Fibroblast of the aortic adventitia (primary cell): ENCODE data around the gene CDH22. TPM values are rescaled to one million over a fixed set of nuclear protein-coding genes. Genes with fewer than 3 reads are reported as not detected.

Experiments used
- DNase-seq: peaks from one replicate; pipeline ENCODE4 v3.0.0-alpha.2; 2010; ENCODE audit warnings: low read depth
- H3K4me3 ChIP-seq: 2 replicates; pipeline ENCODE4 v1.5.1; 2011; ENCODE audit warnings: low read depth, mild to moderate bottlenecking, control low read depth, low read length, moderate library complexity
- total RNA-seq: library from RNA; depleted of rRNA; stranded (reverse); fragments of >200 nt; gene quantifications from 2 replicates; pipeline ENCODE4 v1.2.3, GENCODE V29; 2012; ENCODE audit warnings: low replicate concordance
- TF ChIP-seq, protein P1 (sequence below): IDR thresholded peaks from 2 replicates; pipeline ENCODE4 v1.5.1; 2011; ENCODE audit warnings: mild to moderate bottlenecking, low read length, control low read depth, inconsistent platforms; ENCODE audit not compliant: insufficient read depth

CDH22 gene
- total RNA-seq, 1 donor = not detected

- TF ChIP-seq, protein P1, sequence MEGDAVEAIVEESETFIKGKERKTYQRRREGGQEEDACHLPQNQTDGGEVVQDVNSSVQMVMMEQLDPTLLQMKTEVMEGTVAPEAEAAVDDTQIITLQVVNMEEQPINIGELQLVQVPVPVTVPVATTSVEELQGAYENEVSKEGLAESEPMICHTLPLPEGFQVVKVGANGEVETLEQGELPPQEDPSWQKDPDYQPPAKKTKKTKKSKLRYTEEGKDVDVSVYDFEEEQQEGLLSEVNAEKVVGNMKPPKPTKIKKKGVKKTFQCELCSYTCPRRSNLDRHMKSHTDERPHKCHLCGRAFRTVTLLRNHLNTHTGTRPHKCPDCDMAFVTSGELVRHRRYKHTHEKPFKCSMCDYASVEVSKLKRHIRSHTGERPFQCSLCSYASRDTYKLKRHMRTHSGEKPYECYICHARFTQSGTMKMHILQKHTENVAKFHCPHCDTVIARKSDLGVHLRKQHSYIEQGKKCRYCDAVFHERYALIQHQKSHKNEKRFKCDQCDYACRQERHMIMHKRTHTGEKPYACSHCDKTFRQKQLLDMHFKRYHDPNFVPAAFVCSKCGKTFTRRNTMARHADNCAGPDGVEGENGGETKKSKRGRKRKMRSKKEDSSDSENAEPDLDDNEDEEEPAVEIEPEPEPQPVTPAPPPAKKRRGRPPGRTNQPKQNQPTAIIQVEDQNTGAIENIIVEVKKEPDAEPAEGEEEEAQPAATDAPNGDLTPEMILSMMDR = no peak
- no peak overlapping the region for H3K4me3 ChIP-seq
- no peak for DNase-seq
Observed at GRCh38 chr20:46354207-46354555, 45.9 kb upstream of the CDH22 start.

GRCh38 chr20:46353500-46354206 is 45.4 kb upstream of the CDH22 start:
- H3K4me3 ChIP-seq = no peak overlapping the region
- DNase-seq = no peak
- TF ChIP-seq, protein P1 = no peak

- TF ChIP-seq, protein P1 = no peak
- H3K4me3 ChIP-seq = no peak overlapping the region
- DNase-seq = no peak
Observed at GRCh38 chr20:46352370-46352938, 44.2 kb upstream of the CDH22 start.

DNA sequence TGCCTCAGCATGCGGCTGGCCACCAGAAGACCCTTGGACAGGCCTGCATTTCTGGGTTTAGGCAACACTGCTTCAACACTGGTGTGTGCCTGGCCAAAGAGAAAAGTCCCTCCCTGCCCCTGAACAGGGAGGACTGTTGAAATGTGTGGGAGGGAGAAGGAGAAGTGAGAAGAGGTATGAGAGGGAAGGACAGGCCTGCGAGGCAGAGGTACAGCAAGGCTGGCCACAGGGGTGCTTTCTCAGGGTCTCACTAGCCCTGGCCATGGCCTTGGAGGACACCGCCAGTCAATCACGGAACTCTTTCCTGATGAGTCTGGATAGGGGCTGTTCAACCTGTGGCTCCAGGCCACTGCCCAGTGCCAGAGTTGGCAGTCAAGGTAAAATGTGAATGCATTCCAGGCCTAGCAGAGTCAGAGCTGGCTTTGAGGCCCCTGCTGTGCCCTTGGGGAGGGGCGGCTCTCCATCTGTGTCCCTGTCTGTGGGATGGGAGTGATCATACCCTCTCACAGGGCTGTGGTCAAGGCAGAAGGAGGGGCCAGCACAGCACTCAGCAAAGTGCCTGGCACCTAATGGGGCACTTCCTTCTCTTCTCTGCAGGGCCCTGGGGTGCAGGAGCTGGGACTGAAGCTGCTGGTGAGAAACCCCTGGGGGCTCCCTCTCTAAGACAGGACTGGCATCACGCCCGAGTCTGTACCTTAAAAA is 43.2 kb upstream of the CDH22 start:
- TF ChIP-seq, protein P1 = no peak
- no peak overlapping the region for H3K4me3 ChIP-seq
- no peak for DNase-seq

DNA sequence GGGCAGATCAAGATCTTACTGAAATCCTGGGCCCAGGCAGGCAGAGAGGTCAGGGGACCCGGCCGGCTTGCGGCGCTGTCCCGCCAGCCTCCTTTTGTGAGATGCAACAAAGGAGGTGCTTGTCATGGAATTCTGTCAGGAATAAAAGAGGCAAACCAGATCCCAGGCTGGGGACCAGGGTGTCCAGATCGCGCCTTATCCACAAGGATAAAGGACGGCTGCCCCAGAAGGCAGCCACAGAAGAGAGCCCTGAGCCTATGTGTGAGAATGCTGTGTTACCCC is 42.6 kb upstream of the CDH22 start:
- DNase-seq = no peak
- no peak overlapping the region for H3K4me3 ChIP-seq

GRCh38 chr20:46350201-46350985 is 42.1 kb upstream of the CDH22 start:
- no peak overlapping the region for H3K4me3 ChIP-seq
- TF ChIP-seq, protein P1 = no peak
- DNase-seq = peak; percentile 83

More for the DNA sequence above, 42.6 kb upstream of the CDH22 start:
- TF ChIP-seq, protein P1 = no peak
